K562 (cell line): ENCODE data around the gene BECN2. TPM values are rescaled to one million over a fixed set of nuclear protein-coding genes. Genes with fewer than 3 reads are reported as not detected.

Experiments used
- ATAC-seq: fragments of 200-7000 bp; cut with Tn5 transposase; 3 replicates; pipeline ENCODE4 v1.9.1; 2020; ENCODE audit warnings: moderate library complexity
- BruUV-seq: library from RNA; stranded (reverse); fragments of 400-500 nt; replicated peaks from 2 replicates; lab custom pipeline; 2021; lab: Mats Ljungman, UMichigan
- CTCF ChIA-PET: fragments of 300-600 bp; formaldehyde crosslinking; extraction: SDS; loops from one replicate; lab custom pipeline; 2021; ENCODE audit warnings: low intra/inter-chr PET ratio; lab: Yijun Ruan, JAX
- POLR2A ChIA-PET: fragments of 300-600, 350-650 bp; sonication (Branson Sonifier 250); formaldehyde crosslinking; extraction: SDS; loops from one replicate; lab custom pipeline; 2021; ENCODE audit warnings: antibody characterized with exemption, inconsistent platforms; lab: Yijun Ruan, JAX
- DNase-seq, 4 experiments: peaks; one replicate each; pipeline versions ENCODE4 v3.0.0 to v3.0.0-alpha.2; 2011 to 2018; ENCODE audit warnings: low spot score in 3 of 4, mixed read lengths in 3 of 4; ENCODE audit errors: extremely low read depth in 1 of 4
- FAIRE-seq: peaks from 2 replicates; lab custom pipeline; 2011; peaks lifted over from hg19 to GRCh38; lab: Jason Lieb, UNC
- H2AFZ ChIP-seq: 2 replicates; pipeline ENCODE4 v1.6.0; 2011; ENCODE audit warnings: low read depth, low read length, control low read depth, inconsistent platforms
- H3K27ac ChIP-seq: fragments of 200-600 bp; 3 replicates; pipeline ENCODE4 v1.8.0; 2011; ENCODE audit warnings: low read depth, mild to moderate bottlenecking, control low read depth, inconsistent platforms, low read length, moderate library complexity, mixed read lengths; ENCODE audit errors: extremely low read depth
- H3K27me3 ChIP-seq, 2 experiments: fragments of 300-600 bp in 1 of 2; 2 replicates in 1 of 2; 3 replicates in 1 of 2; pipeline versions ENCODE4 v1.6.0 to v1.8.0; 2011; ENCODE audit warnings: inconsistent platforms in 2 of 2, low read length in 2 of 2, mild to moderate bottlenecking in 1 of 2, mixed read lengths in 1 of 2, moderate library complexity in 1 of 2; ENCODE audit not compliant: control insufficient read depth in 2 of 2, insufficient read depth in 2 of 2
- H3K36me3 ChIP-seq: fragments of 300-600 bp; 3 replicates; pipeline ENCODE4 v1.8.0; 2011; ENCODE audit warnings: mild to moderate bottlenecking, low read length, inconsistent platforms; ENCODE audit not compliant: control insufficient read depth, insufficient read depth
- H3K4me1 ChIP-seq, 2 experiments: fragments of 200-600 bp in 1 of 2; replicated peaks in 1 of 2; 2 replicates in 1 of 2; 3 replicates in 1 of 2; pipeline versions ENCODE4 v1.5.1 to v1.8.0; 2011; ENCODE audit warnings: inconsistent platforms in 2 of 2, low read length in 2 of 2, mild to moderate bottlenecking in 1 of 2, mixed read lengths in 1 of 2, moderate library complexity in 1 of 2; ENCODE audit not compliant: control insufficient read depth in 2 of 2, insufficient read depth in 2 of 2
- H3K4me2 ChIP-seq: 2 replicates; pipeline ENCODE4 v1.6.1; 2011; ENCODE audit warnings: low read length, control low read depth, inconsistent platforms, mixed read lengths; ENCODE audit not compliant: insufficient read depth
- H3K4me3 ChIP-seq: fragments of 200-600 bp; sonication (generic), shearing (Covaris generic); 2 replicates; pipeline ENCODE4 v1.5.1; 2016; ENCODE audit warnings: control low read depth, inconsistent platforms
- H3K79me2 ChIP-seq: fragments of 200-600 bp; 3 replicates; pipeline ENCODE4 v1.8.0; 2011; ENCODE audit warnings: low read length, inconsistent platforms; ENCODE audit not compliant: control insufficient read depth, insufficient read depth
- H3K9ac ChIP-seq, 2 experiments: 2 replicates each; pipeline versions ENCODE4 v1.6.0 to v1.6.1; 2011; ENCODE audit warnings: low read depth in 2 of 2, low read length in 2 of 2, control low read depth in 1 of 2, inconsistent platforms in 1 of 2, mild to moderate bottlenecking in 1 of 2, mixed read lengths in 1 of 2; ENCODE audit not compliant: insufficient read depth in 1 of 2
- H3K9me1 ChIP-seq: one replicate; pipeline ENCODE4 v1.6.0; 2011; ENCODE audit warnings: inconsistent platforms, mild to moderate bottlenecking, low read length, moderate library complexity; ENCODE audit not compliant: control insufficient read depth, insufficient read depth
- H3K9me3 ChIP-seq: replicated peaks from 2 replicates; pipeline ENCODE4 v1.5.1; 2011; ENCODE audit warnings: low read depth, low read length, inconsistent platforms; ENCODE audit not compliant: control insufficient read depth, insufficient read depth
- H4K20me1 ChIP-seq: replicated peaks from 2 replicates; pipeline ENCODE4 v1.6.1; 2011; ENCODE audit warnings: low read length, inconsistent platforms, mixed read lengths; ENCODE audit not compliant: control insufficient read depth, insufficient read depth
- HNRNPLL ChIP-seq: fragments of 200-400 bp; formaldehyde crosslinking; IDR thresholded peaks from 2 replicates; pipeline ENCODE4 v1.6.1; 2017; ENCODE audit warnings: low read length, low read depth, mild to moderate bottlenecking; ENCODE audit not compliant: poor library complexity, severe bottlenecking
- IRF2 ChIP-seq: sonication (generic); formaldehyde crosslinking; IDR thresholded peaks from 2 replicates; pipeline ENCODE4 v1.8.1; 2022; ENCODE audit warnings: mild to moderate bottlenecking, missing genetic modification reagents
- MNT ChIP-seq, 2 experiments: fragments of 450-650 bp; conservative IDR thresholded peaks; 2 replicates each; pipeline ENCODE4 v1.6.1; 2017; ENCODE audit warnings: mild to moderate bottlenecking in 2 of 2, moderate library complexity in 2 of 2
- NFIC ChIP-seq: fragments of 450-650 bp; IDR thresholded peaks from 2 replicates; pipeline ENCODE4 v1.6.1; 2017; ENCODE audit warnings: mild to moderate bottlenecking, inconsistent platforms
- NONO ChIP-seq, 2 experiments: fragments of 200-400 bp in 1 of 2; fragments of 450-650 bp in 1 of 2; formaldehyde crosslinking in 1 of 2; IDR thresholded peaks; 2 replicates each; pipeline ENCODE4 v1.6.1; 2017; ENCODE audit warnings: low read depth in 2 of 2, mild to moderate bottlenecking in 2 of 2, moderate library complexity in 2 of 2, low read length in 1 of 2
- NR2F6 ChIP-seq: fragments of 450-650 bp; formaldehyde crosslinking; IDR thresholded peaks from 2 replicates; pipeline ENCODE4 v1.4.0; 2020; ENCODE audit warnings: mild to moderate bottlenecking
- POLR2A ChIP-seq: fragments of 450-650 bp; conservative IDR thresholded peaks from 2 replicates; pipeline ENCODE4 v1.6.1; 2016
- RB1 ChIP-seq: fragments of 450-650 bp; IDR thresholded peaks from 2 replicates; pipeline ENCODE4 v1.6.1; 2017; ENCODE audit warnings: low read depth, mild to moderate bottlenecking
- RUNX1 ChIP-seq: sonication (generic); IDR thresholded peaks from 2 replicates; pipeline ENCODE4 v1.6.1; 2016; ENCODE audit warnings: antibody characterized with exemption, low read depth
- SIRT6 ChIP-seq: IDR thresholded peaks from one replicate; pipeline ENCODE4 v1.6.1; 2012; ENCODE audit warnings: low read depth, mild to moderate bottlenecking, control low read depth, inconsistent platforms, low read length, moderate library complexity
- SRSF9 ChIP-seq: fragments of 200-400 bp; formaldehyde crosslinking; IDR thresholded peaks from 2 replicates; pipeline ENCODE4 v1.6.1; 2017; ENCODE audit warnings: low read depth, low read length, borderline replicate concordance
- TGIF2 ChIP-seq: sonication (generic); formaldehyde crosslinking; IDR thresholded peaks from 2 replicates; pipeline ENCODE4 v1.8.1; 2022; ENCODE audit warnings: mild to moderate bottlenecking, missing genetic modification reagents, moderate library complexity
- U2AF1 ChIP-seq: fragments of 200-400 bp; formaldehyde crosslinking; optimal IDR thresholded peaks from 2 replicates; pipeline ENCODE3; 2017; ENCODE audit warnings: mild to moderate bottlenecking, low read depth, low read length, moderate library complexity
- USF1 ChIP-seq: sonication (generic); formaldehyde crosslinking; IDR thresholded peaks from 2 replicates; pipeline ENCODE4 v1.9.0; 2022; ENCODE audit warnings: mild to moderate bottlenecking, missing genetic modification reagents
- ZBED1 ChIP-seq: IDR thresholded peaks from 2 replicates; pipeline ENCODE4 v1.6.1; 2014
- ZC3H4 ChIP-seq: sonication (generic); formaldehyde crosslinking; IDR thresholded peaks from 2 replicates; pipeline ENCODE4 v1.9.0; 2021; ENCODE audit warnings: missing genetic modification reagents, borderline replicate concordance
- ZC3H8 ChIP-seq: fragments of 450-650 bp; IDR thresholded peaks from 2 replicates; pipeline ENCODE4 v1.6.1; 2017
- ZFP91 ChIP-seq: sonication (generic); formaldehyde crosslinking; IDR thresholded peaks from 2 replicates; pipeline ENCODE4 v1.8.0; 2022; ENCODE audit warnings: mild to moderate bottlenecking, missing genetic modification reagents
- ZNF354B ChIP-seq: fragments of 250-450 bp; sonication (Bioruptor Pico); IDR thresholded peaks from 2 replicates; pipeline ENCODE4 v1.4.0; 2020
- ZNF561 ChIP-seq: fragments of 450-650 bp; formaldehyde crosslinking; conservative IDR thresholded peaks from 2 replicates; pipeline ENCODE4 v1.4.0; 2020; ENCODE audit warnings: mild to moderate bottlenecking, moderate library complexity
- WGBS: fragments of 100-300 bp; shearing (Covaris generic); methylation state at CpG from one replicate; pipeline ENCODE4 v1.1.6; 2016; ENCODE audit warnings: low coverage, mixed read lengths; ENCODE audit not compliant: insufficient coverage; ENCODE audit errors: missing lambda C conversion rate; 5-methylcytosine and 5-hydroxymethylcytosine counted together
- in situ Hi-C: fragments of 300-500 bp; cut with MboI; formaldehyde crosslinking; loops from 4 replicates; pipeline ENCODE4 v1.15.0; 2018; ENCODE audit warnings: inconsistent platforms, mixed read lengths
- intact Hi-C: fragments of 100-400 bp; cut with micrococcal nuclease; formaldehyde crosslinking; loops from 2 replicates; pipeline ENCODE4 v1.14.2; 2022
- polyA plus RNA-seq, 8 experiments: library from polyadenylated mRNA; depleted of rRNA in 4 of 8; stranded (reverse) in 5 of 8; unstranded in 3 of 8; fragments of >200 nt; fragmentation: Nextera tagmentation in 2 of 8; fragmentation: Illumina TruSeq in 1 of 8; extraction: Ambion mirVana in 2 of 8; extraction: Trizol in 1 of 8; gene quantifications; 2 replicates each; pipeline versions ENCODE4 v1.2.1 to v1.2.3, GENCODE V29; 2011 to 2014; ENCODE audit warnings: inconsistent platforms in 1 of 8, missing spikeins in 1 of 8
- total RNA-seq, 7 experiments: library from RNA; depleted of rRNA in 6 of 7; stranded (reverse); fragments of >200 nt in 6 of 7; fragmentation: Illumina TruSeq in 2 of 7; extraction: Trizol in 2 of 7; gene quantifications; 2 replicates each; pipeline versions ENCODE4 v1.2.1 to v1.2.3, GENCODE V29; 2011 to 2021; ENCODE audit warnings: low replicate concordance in 1 of 7

Gene BECN2
- total and polyA plus RNA-seq, 9 of the 15 experiments (the other 6 are each of a cell fraction or from before 2014, with no cell fraction given): not detected

- 3% methylated on average over 5 of the region's 5 CpGs for whole genome bisulfite sequencing
- ChIA-PET CTCF (no interaction called here), POLR2A (interaction anchor here (0.8 kb wide), 1 partner anchor 106 kb away, joined by 3 read pairs; no protein-coding TSS in a partner anchor)
- in situ Hi-C loops: no loop called here
- no peaks in the 10 kb centered on the region for H4K20me1 ChIP-seq
- DNase-seq (no peak), FAIRE-seq (no peak), ATAC-seq (no peak)
- peaks cover 11 to 22% of the 10 kb centered on the region in 2 experiments; a peak in 4 of 5 replicates for H3K27me3 ChIP-seq
- intact Hi-C loops: no loop called here
- no peak overlapping the region for H3K4me2 ChIP-seq
- no peaks in the 10 kb centered on the region; a peak in 1 of 5 replicates for H3K4me1 ChIP-seq
- H3K9me1 ChIP-seq: no peaks in the 10 kb centered on the region
- H3K27ac ChIP-seq: no peak overlapping the region
- no peak overlapping the region for H3K9ac ChIP-seq
- TF ChIP-seq ZC3H4: no peak
- no peak for TF ChIP-seq RUNX1
- no peak for TF ChIP-seq HNRNPLL
- no peak for TF ChIP-seq NR2F6
- no peak for TF ChIP-seq ZBED1
- no peak for TF ChIP-seq SIRT6
- TF ChIP-seq NONO (IDR thresholded peaks at IDR 0.05; ENCODE audit: low read depth in 2 of 2, low read length in 1 of 2): no peak
- no peak for TF ChIP-seq U2AF1
- TF ChIP-seq NFIC: no peak
- TF ChIP-seq ZFP91 (CRISPR knock-in tag): no peak
- TF ChIP-seq POLR2A: no peak
- no peak for TF ChIP-seq ZNF561 (CRISPR knock-in tag)
- TF ChIP-seq SRSF9: no peak
- no peak for TF ChIP-seq IRF2 (CRISPR knock-in tag)
- TF ChIP-seq TGIF2: no peak
- TF ChIP-seq ZC3H8: no peak
- no peak for TF ChIP-seq RB1
- no peak for TF ChIP-seq MNT (conservative IDR thresholded peaks at IDR 0.05)
- no peak for TF ChIP-seq ZNF354B (CRISPR knock-in tag)
- no peak for TF ChIP-seq USF1 (CRISPR knock-in tag)
- H3K4me3 ChIP-seq: no peak overlapping the region
- H3K36me3 ChIP-seq: no peaks in the 10 kb centered on the region
- H3K79me2 ChIP-seq: no peaks in the 10 kb centered on the region
- H3K9me3 ChIP-seq: no peaks in the 10 kb centered on the region
- 0 out of 2 replicates have a peak overlapping the region, but pooled peaks have one; percentile 21 for H2AFZ ChIP-seq
- no TSS peak for BruUV-seq
Measured at GRCh38 chr1:241950390-241950789, 7.2 kb upstream of the BECN2 start.
